Fibroblast of the aortic adventitia (primary cell): Measurements from ENCODE around the gene ASCC3. TPM values are rescaled to one million over a fixed set of nuclear protein-coding genes. Genes with fewer than 3 reads are reported as not detected.
"Not testable (repeated sequence)": the region's sequence is repeated elsewhere in the genome, so short reads cannot be mapped to it uniquely, and the experiment has no call there.

Experiments used
- DNase-seq: peaks from one replicate; pipeline ENCODE4 v3.0.0-alpha.2; 2010; ENCODE audit warnings: low read depth
- H3K4me3 ChIP-seq: 2 replicates; pipeline ENCODE4 v1.5.1; 2011; ENCODE audit warnings: low read depth, mild to moderate bottlenecking, control low read depth, low read length, moderate library complexity
- CTCF ChIP-seq: IDR thresholded peaks from 2 replicates; pipeline ENCODE4 v1.5.1; 2011; ENCODE audit warnings: mild to moderate bottlenecking, low read length, control low read depth, inconsistent platforms; ENCODE audit not compliant: insufficient read depth
- total RNA-seq: library from RNA; depleted of rRNA; stranded (reverse); fragments of >200 nt; gene quantifications from 2 replicates; pipeline ENCODE4 v1.2.3, GENCODE V29; 2012; ENCODE audit warnings: low replicate concordance

The ASCC3 gene
- total RNA-seq, 1 donor: 87.5 TPM

DNA sequence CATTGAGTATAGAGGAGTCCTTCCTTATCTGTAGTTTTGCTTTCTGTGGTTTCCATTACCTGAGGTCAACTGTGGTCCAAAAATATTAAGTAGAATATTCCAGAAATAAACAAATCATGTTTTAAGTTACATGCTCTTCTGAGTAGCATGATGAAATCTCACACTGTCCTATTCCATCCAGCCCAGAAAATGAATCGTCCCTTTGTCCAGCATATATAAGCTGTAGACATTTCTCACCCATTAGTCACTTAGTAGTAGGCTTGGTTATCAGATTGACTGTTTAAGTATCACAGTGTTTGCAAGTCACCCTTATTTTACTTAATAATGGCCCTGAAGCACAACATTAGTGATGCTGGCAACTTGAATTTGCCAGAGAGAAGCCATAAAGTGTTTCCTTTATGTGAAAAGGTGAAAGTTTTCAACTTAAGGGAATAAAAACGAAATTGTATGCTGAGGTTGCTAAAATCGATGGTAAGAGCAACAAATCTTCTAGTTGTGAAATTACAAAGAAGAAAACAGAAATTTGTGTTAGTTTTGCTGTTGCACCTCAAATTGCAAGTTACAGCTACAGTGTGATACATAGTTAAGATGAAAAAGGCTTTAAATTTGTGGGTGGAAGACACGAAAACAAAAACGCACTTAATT is 217.8 kb downstream of the ASCC3 start:
- TF ChIP-seq CTCF: no peak
- DNase-seq: peak; percentile 84
- H3K4me3 ChIP-seq: no peak overlapping the region

- TF ChIP-seq CTCF: no peak
- DNase-seq: no peak
- H3K4me3 ChIP-seq: no peak overlapping the region
Observed at GRCh38 chr6:100662264-100662663, 218.9 kb downstream of the ASCC3 start.

- no peak overlapping the region for H3K4me3 ChIP-seq
- TF ChIP-seq CTCF: no peak
- no peak for DNase-seq
Observed at GRCh38 chr6:100658486-100658885, 222.6 kb downstream of the ASCC3 start.

GRCh38 chr6:100657678-100658330 is 223.3 kb downstream of the ASCC3 start:
- no peak overlapping the region for H3K4me3 ChIP-seq
- TF ChIP-seq CTCF: peak; percentile 40
- DNase-seq: peak; percentile 27

DNA sequence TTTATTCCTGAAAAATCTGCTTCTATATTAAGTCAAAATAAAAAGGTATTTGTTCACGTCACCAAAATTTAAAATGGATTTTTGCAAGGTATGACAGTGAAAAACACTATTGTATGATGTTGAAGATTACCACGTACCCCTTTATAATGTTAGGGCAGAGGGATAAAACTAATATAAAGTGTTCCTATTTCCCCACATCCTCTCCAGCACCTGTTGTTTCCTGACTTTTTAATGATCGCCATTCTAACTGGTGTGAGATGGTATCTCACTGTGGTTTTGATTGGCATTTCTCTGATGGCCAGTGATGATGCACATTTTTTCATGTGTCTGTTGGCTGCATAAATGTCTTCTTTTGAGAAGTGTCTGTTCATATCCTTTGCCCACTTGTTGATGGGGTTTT is 240.0 kb downstream of the ASCC3 start:
- DNase-seq, H3K4me3 ChIP-seq: not testable (repeated sequence)

DNA sequence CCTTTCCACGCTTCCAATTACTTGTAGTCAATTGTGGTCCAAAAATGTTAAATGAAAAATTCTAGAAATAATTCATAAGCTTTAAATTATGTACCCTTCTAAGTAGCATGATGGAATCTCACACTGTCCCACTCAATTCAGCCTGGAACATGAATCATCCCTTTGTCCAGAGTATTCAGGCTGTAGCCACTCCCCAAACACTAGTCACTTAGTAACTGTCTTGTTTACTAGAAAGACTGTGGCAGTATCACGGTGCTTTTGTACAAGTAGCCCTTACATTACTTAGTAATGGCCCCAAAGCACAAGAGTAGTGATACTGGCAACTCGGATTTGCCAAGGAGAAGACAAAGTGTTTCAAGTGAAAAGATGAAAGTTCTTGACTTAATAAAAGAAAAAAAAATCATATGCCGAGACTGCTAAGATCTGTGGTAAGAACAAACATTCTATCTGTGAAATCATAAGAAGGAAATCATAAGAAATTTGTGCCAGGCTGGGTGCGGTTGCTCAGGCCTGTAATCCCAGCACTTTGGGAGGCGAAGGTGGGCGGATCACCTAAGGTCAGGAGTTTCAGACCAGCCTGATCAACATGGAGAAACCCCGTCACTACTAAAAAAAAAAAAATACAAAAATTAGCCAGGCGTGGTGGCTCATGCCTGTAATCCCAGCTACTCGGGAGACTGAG is 247.9 kb downstream of the ASCC3 start:
- no peak for TF ChIP-seq CTCF
- no peak overlapping the region for H3K4me3 ChIP-seq
- DNase-seq: peak; percentile 64

DNA sequence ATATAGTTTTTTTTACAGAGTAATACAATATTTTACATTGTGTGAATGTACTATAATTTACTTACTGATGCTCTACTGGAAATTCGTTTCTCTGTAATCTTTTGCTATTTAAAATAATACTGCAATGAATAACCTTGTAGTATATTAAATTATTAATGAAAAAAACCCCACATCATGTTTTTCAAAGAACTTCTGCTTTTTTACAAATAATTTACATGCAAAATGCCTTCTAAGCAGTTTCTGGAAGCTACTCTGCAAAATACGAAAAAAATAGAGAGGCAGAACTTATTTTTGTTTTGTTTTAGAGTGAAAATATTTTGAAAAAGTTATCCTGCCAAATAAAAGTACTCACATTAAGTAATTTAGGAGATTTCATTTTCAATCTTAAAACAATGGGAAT is 250.6 kb downstream of the ASCC3 start:
- no peak for DNase-seq
- no peak for TF ChIP-seq CTCF
- H3K4me3 ChIP-seq: no peak overlapping the region
